Right atrium auricular region (tissue), 2 donors: ENCODE data around the gene C7orf57. TPM values are rescaled to one million over a fixed set of nuclear protein-coding genes. Genes with fewer than 3 reads are reported as not detected.

Source experiments
- DNase-seq: peaks from one replicate; pipeline ENCODE4 v3.0.0-alpha.2; 2019; ENCODE audit warnings: low spot score
- H3K27ac ChIP-seq, 2 donors: fragments of 200-600 bp; sonication (generic); 1 replicate in 1 of 2; 2 replicates in 1 of 2; pipeline ENCODE4 v1.5.1; 2016 to 2019
- H3K27me3 ChIP-seq, 2 donors: fragments of 200-600 bp; sonication (generic); one replicate each; pipeline versions ENCODE4 v1.5.1 to v1.6.0; 2017 to 2019
- H3K36me3 ChIP-seq: fragments of 200-600 bp; sonication (generic); one replicate; pipeline ENCODE4 v1.5.1; 2016
- H3K4me1 ChIP-seq, 2 donors: fragments of 200-600 bp; sonication (generic); one replicate each; pipeline versions ENCODE4 v1.5.1 to v1.6.0; 2017 to 2019
- H3K4me3 ChIP-seq, 2 donors: fragments of 200-600 bp; sonication (generic); 1 replicate in 1 of 2; 2 replicates in 1 of 2; pipeline ENCODE4 v1.5.1; 2017 to 2019; ENCODE audit warnings: mild to moderate bottlenecking in 1 of 2, moderate library complexity in 1 of 2
- H3K9me3 ChIP-seq, 2 donors: fragments of 200-600 bp; sonication (generic); one replicate each; pipeline ENCODE4 v1.5.1; 2019
- total RNA-seq, 2 donors: library from RNA; depleted of rRNA; stranded (reverse); fragments of >200 nt; gene quantifications; one replicate each; pipeline ENCODE4 v1.1.0, GENCODE V29; 2016
- TF ChIP-seq, protein P1 (sequence below), 2 donors: fragments of 200-600 bp; sonication (generic); IDR thresholded peaks; one replicate each; pipeline ENCODE4 v1.5.1; 2019; ENCODE audit warnings: antibody characterized with exemption in 2 of 2

Gene C7orf57
- total RNA-seq, 2 donors from 2014 or later, result not detected

DNA sequence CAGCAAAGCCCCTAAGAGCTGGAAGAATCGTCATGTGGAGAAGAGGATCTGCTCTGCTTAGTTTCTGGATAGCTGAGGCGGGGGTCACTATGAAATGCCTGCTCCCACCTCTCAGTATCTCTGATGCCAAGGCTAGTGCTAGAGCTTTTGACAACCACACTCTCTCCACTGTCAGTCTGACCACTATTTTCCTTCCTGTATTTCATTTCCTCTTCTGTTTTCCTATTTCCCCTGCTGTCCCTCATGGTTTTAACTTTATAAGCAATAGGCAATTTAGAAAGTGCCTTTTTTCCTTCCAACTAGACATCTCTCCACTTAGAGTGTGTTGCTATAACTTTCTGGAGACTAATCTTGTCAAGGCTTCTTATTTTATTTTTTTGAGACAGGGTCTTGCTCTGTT lies 23.6 kb downstream of the C7orf57 start:
- peaks cover 0 to 3% of the 10 kb centered on the region in 2 donors for H3K9me3 ChIP-seq
- no peak overlapping the region for H3K4me3 ChIP-seq
- H3K4me1 ChIP-seq, result no peaks in the 10 kb centered on the region
- TF ChIP-seq, protein P1, sequence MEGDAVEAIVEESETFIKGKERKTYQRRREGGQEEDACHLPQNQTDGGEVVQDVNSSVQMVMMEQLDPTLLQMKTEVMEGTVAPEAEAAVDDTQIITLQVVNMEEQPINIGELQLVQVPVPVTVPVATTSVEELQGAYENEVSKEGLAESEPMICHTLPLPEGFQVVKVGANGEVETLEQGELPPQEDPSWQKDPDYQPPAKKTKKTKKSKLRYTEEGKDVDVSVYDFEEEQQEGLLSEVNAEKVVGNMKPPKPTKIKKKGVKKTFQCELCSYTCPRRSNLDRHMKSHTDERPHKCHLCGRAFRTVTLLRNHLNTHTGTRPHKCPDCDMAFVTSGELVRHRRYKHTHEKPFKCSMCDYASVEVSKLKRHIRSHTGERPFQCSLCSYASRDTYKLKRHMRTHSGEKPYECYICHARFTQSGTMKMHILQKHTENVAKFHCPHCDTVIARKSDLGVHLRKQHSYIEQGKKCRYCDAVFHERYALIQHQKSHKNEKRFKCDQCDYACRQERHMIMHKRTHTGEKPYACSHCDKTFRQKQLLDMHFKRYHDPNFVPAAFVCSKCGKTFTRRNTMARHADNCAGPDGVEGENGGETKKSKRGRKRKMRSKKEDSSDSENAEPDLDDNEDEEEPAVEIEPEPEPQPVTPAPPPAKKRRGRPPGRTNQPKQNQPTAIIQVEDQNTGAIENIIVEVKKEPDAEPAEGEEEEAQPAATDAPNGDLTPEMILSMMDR (IDR thresholded peaks at IDR 0.05), result no peak
- H3K36me3 ChIP-seq, result no peaks in the 10 kb centered on the region
- DNase-seq, result no peak
- H3K27ac ChIP-seq, result no peak overlapping the region
- no peaks in the 10 kb centered on the region for H3K27me3 ChIP-seq

DNA sequence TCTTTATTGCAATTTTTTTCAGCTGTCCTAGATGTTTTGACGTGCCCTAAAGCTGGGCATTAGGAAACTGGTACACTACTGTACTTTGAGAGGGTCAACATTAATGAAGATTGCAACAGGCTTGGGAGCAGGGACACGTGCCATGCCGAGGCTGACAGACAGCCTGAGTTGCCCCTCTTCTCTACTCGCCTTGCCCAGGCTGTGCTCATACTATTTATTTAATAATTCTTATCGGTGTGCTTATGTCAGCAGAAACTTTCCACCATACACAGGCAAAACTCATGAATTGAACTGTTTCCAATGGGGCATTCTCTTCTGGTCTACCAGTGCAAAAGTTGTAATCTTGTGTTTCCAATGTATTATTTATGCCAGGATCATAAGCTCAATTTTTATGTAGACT lies 24.4 kb downstream of the C7orf57 start:
- H3K4me1 ChIP-seq, result no peaks in the 10 kb centered on the region
- TF ChIP-seq, protein P1 (IDR thresholded peaks at IDR 0.05), result no peak
- H3K9me3 ChIP-seq, result peaks cover 0 to 5% of the 10 kb centered on the region in 2 donors
- no peaks in the 10 kb centered on the region for H3K36me3 ChIP-seq
- no peak overlapping the region for H3K27ac ChIP-seq
- no peaks in the 10 kb centered on the region for H3K27me3 ChIP-seq
- no peak overlapping the region for H3K4me3 ChIP-seq
- DNase-seq, result no peak

DNA sequence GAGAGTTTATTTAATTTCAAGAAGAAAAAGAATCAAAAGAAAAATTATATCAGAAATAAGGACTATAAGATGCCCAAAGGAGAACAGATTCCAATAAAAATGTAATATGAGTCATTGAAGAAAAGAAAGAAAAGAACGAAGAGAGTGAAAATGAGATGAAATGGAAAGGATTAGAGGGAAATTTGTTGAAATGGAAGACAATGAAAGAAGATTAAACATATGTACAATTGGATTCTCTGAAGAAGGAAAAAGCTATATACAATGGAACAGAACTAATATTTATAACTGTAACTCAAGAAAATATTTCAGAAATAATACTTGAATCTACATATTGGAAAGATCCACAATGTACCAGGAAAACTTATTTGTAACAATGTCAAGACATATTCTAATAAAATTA lies 28.6 kb downstream of the C7orf57 start:
- Histone ChIP-seq H3K36me3 (no peaks in the 10 kb centered on the region), H3K9me3 (peaks cover 0 to 5% of the 10 kb centered on the region in 2 donors), H3K27me3 (no peaks in the 10 kb centered on the region), H3K4me1 (no peaks in the 10 kb centered on the region), H3K27ac (no peak overlapping the region), H3K4me3 (no peak overlapping the region)
- no peak for DNase-seq
- TF ChIP-seq, protein P1 (IDR thresholded peaks at IDR 0.05), result no peak

DNA sequence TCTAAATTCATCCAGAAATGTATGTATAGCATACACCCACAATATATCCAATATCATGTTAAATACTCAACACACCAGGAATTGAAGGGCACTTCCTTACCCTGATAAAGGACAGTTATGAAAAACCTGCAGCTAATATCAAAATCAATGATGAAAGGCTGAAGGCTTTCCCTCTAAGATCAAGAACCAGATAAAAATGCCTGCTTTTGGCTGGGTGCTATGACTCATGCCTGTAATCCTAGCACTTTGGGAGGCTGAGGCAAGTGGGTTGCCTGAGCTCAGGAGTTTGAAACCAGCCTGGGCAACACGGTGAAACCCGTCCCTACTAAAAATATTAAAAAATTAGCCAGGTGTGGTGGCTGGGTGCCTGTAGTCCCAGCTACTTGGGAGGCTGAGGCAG lies 32.1 kb downstream of the C7orf57 start:
- Histone ChIP-seq H3K36me3 (no peaks in the 10 kb centered on the region), H3K27me3 (no peaks in the 10 kb centered on the region), H3K4me1 (no peaks in the 10 kb centered on the region), H3K9me3 (peaks cover 0 to 5% of the 10 kb centered on the region in 2 donors), H3K27ac (no peak overlapping the region), H3K4me3 (no peak overlapping the region)
- no peak for DNase-seq
- TF ChIP-seq, protein P1 (IDR thresholded peaks at IDR 0.05), result no peak

DNA sequence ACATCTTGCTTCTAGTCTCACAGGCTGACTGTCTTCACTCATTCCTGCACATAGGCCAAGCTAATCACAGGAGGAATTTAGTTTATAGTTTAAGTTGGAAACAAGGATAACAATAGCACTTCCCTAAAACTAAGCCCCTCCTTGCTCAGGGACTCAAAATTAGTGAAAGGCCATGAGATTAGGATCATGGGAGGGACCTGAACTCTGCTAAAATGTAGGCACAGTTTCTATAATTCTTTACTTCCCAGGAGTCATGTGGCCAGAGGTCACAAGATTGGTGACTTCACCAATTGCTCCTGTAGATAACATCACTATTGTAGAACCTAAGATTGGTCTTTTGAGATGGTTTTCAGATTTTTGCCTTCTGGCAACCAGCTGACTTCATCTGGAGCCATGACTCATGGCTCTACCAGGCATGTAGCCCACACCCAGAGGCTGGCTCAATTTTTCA lies 38.9 kb downstream of the C7orf57 start:
- DNase-seq, result no peak
- TF ChIP-seq, protein P1 (IDR thresholded peaks at IDR 0.05), result no peak
- Histone ChIP-seq H3K9me3 (no peaks in the 10 kb centered on the region), H3K4me3 (no peak overlapping the region), H3K27me3 (no peaks in the 10 kb centered on the region), H3K4me1 (no peaks in the 10 kb centered on the region), H3K36me3 (no peaks in the 10 kb centered on the region), H3K27ac (no peak overlapping the region)

DNA sequence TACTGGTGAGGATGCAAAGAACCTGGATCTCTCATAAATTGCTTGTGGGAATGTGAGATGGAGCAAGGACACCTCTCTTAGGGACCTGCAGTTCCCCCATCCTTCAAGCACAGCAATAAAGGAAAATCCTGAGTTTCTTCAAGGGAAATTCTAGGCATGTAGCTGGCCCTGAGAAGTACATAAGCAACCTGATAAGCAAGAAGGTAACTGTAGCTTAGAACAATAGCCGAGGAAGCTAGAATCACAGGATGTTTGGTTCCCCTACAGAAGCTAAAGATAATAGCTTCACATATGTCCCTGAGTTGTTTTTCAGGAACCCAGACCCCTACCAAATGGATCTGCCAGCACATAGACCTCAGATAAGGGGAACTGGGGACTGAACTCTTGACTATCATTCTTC lies 42.1 kb downstream of the C7orf57 start:
- Histone ChIP-seq H3K4me3 (no peak overlapping the region), H3K27ac (no peak overlapping the region), H3K9me3 (no peaks in the 10 kb centered on the region), H3K36me3 (no peaks in the 10 kb centered on the region), H3K4me1 (no peaks in the 10 kb centered on the region), H3K27me3 (no peaks in the 10 kb centered on the region)
- TF ChIP-seq, protein P1 (IDR thresholded peaks at IDR 0.05), result no peak
- DNase-seq, result no peak
